Measurements from ENCODE around the gene CCNK. TPM values are rescaled to one million over a fixed set of nuclear protein-coding genes. Genes with fewer than 3 reads are reported as not detected.

Gene CCNK
- total RNA-seq, 1 experiment from 2014 or later: 19.8 TPM

DNA sequence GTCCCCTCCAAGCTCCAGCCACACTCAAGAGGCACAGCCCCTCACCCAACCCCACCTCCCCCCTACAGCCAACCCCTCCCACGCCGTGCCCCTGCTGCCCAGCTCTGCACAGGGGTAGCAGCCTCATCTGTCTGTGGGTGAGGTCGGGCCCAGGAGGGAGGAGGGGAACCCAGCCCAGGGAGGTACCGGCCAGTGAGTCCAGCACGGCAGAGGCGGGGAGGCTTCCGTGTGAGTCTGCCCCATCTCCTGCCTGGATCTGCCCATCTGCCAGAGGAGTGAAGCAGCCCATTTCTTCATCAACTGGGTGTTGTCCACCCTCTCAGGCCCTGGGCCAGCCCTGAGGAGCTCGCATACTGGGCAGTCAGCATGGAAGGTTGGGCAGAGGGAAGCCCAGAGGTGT lies 54.2 kb downstream of the CCNK start:
- no peak for DNase-seq (ENCODE audit: low read depth)

DNA sequence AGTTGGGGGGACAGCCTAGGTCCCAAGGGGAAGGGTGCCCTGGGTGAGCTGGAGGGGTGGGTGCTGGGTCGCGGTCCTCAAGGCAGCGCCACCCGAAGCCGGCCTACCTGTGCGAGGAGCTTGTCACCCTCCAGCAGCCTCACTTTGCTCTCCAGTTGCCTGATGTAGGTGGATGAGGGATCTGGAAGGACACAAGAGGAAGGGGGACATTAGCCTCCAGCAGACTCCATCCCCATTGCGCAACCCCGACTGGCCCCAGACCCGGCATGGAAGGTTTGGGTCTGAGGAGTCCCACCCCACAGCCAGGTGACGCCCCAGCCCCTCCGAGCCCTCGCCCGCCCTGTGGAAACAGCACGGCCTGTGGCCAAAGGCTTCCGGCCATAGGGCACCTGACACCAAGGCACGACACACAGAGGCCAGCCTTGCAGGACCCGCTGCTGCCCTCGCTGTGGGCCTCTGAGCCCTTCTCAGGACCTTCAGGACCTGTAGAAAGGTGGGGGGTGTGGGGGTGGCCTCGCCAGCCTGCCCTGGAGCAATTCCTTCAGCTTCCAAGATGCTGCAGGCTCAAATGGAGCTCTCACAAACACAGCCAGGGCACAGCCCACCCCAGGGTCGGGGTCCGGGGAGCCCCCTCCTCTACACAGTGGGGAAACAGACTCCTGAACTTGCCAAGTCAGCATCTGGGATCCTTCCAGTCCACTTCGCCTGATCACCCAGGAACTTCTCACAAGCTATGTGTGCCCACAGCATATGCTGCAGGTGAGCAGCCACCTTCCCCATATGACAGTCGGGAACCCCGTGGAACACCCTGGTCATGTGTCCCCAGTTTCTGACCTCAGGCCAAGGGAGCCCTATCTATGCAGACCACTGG lies 54.9 kb downstream of the CCNK start:
- no peak for DNase-seq (ENCODE audit: low read depth)

- peak; percentile 51 for DNase-seq (ENCODE audit: low read depth)
These were observed 56.2 kb downstream of the CCNK start for GRCh38 chr14:99537399-99537798.

DNA sequence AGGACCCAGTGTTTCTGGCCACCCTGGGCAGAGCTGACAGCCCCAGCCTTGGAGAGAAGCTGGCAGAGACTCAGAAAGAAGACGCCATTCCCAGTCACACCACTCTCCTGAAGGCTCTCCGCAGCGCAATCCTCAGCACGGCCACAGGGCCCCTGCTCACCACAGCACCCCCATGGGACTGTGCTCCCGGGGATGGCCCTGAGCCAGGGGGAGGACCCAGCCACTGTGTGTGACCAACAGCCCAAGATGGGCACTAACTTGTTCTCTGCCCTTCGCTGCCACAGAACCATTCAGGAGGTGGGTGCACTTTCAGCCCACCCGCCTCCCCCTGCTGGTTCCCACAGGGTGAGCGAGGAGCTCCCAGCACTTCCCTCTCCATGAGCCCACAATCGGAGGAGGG lies 57.1 kb downstream of the CCNK start:
- no peak for DNase-seq (ENCODE audit: low read depth)

DNA sequence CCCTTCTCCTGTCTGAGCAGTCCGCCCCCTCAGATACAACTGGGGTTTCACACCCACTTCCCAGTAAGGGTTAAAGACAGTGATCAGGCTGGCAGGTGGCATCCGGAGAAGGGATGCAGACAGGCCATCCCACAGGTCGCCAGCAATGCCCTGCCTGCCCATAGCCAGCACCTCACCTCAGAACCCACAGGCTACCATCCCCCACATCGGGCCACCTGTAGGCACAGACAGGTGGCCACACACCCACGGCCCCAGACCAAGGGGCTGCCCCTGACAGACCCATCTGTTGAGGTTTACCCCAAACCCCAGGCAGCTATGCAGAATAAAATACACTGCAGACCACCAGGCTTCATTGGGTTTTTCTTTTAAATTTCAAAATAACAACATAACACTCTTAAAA lies 57.5 kb downstream of the CCNK start:
- no peak for DNase-seq (ENCODE audit: low read depth)

- DNase-seq (ENCODE audit: low read depth): no peak
These were observed 58.3 kb downstream of the CCNK start for GRCh38 chr14:99539491-99539890.

GRCh38 chr14:99540196-99541032 lies 59.2 kb downstream of the CCNK start:
- DNase-seq (ENCODE audit: low read depth): no peak

DNA sequence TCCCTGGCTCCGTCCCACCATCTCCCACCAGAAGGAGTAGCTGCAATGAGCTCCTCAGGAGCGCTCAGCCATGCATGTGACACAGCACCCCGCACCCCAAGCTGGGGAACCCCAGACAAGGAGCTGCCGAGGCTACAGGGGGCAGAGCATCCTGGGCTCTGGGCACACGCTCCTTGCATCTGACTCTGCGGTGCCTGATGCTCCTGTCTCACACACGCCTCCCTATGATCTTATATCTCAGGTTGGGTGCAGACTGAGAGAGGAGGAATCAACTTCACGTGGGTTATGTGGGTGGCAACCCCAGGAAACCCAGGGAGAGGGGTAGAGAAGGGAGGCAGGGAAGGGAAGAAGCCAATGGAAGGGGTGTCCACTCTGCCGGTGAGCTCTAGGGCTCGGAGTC lies 60.0 kb downstream of the CCNK start:
- DNase-seq (ENCODE audit: low read depth): no peak

DNA sequence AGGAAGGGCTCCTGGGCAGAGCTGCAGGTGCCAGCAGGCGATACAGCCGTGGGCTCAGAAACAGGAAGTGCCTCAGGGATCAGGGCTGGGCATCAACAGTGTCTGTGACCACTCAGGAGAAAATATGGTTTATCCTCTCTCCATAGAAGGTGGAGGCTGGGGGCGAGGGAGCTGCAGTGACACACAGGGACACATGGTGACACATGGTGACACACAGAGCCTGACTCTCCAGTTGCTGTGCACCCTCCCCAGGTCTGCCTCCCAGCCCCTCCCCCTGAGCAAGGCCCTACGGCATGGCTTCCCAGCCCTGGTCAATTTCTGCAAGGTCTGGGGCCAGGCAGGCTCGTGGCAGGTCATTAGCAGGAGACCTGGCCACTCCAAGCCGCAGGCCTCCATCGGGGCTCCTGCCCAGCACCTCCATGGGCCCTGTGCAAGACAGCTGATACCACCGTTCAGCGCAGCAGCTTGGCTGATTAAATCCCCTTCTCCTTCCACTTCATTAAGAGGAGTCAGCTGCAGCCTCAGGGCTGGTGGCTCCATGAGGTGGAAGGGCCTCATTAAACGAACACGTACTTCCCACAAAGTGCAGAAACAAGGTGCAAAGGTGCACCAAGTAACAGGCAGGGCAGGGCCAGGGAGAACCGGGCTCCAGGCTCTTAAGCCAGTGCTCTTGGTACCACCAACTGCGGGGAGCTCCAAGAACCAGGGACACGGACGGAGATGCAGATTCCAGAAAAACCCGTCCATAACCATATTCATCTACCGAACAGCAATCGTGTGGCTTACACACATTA lies 60.7 kb downstream of the CCNK start:
- no peak for DNase-seq (ENCODE audit: low read depth)

DNA sequence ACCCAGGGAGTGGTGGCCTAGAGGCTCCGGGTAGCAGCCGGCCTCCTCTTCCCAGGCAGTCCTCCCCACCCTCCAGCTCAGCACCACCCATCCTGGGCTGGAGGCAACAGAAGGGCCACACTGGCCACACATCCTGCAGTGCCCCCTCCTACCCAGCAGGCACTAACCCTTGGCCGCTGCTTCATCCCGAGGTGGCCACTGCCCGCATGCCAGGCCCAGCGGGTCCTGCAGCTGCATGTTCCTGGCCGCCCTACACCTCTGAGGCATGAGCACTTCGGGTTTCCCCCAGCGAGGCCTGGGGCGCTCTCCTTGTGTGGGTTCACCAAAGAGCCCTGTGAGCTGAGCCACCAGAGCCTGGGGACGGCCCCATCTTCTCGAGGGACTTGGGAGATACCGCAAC lies 61.4 kb downstream of the CCNK start:
- DNase-seq (ENCODE audit: low read depth): no peak

DNA sequence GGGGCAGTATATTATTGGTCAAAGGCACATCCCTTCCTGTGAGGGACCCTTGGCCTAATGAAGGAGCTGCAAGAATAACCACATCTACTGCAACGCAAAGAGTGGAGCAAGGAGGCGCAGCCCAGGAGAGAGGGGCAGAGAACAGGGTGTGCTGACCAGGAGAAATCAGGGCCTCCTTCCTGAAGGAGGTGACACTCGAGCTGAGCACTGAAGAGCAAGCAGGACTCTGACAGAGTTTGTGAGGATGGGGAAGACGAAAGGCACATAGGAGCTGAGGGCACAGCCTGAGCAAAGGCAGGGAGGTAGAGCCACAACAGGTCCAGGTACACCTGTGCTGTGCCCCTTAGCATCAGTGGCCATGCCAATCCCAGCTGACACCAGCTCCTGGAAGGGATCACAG lies 62.2 kb downstream of the CCNK start:
- no peak for DNase-seq (ENCODE audit: low read depth)

GRCh38 chr14:99543985-99544384 lies 62.8 kb downstream of the CCNK start:
- DNase-seq (ENCODE audit: low read depth): no peak

DNA sequence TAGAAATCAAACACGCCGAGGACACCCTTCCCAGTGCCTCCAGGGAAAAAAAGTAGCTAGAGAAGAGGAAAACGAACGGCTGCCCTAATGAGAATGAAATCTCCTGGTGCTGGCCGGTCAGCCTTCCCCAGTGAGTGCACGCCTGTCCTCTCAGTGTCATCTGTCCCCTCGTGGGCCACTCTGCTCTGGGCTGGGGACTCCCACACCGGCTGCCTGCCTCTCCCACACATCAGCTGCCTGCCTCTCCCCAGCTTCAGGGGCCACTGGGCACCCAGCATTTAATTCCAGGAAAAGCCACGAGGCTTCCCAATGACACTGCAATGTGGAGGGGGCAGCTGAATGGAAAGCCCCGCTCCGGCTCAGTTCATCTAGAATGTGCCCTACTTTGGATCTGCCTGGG lies 63.8 kb downstream of the CCNK start:
- no peak for DNase-seq (ENCODE audit: low read depth)

DNA sequence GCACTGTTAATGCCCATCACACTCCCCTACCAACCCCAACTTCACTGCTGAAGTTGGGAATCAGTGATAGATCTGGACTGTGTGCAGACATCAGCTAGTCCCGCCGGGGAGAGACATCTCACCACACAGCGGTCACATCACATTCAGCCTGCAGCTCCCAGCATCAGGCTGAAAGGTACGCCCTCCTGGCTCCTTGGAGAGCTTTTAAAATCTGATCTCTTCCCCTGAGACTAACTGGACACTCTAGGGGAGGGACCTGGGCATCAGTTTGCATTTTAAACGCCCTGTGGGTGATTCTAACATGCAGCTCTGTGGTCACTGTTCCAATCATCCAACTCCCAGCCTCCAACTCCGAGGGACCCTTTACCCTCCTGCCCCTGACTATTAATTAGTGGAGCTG lies 64.4 kb downstream of the CCNK start:
- no peak for DNase-seq (ENCODE audit: low read depth)

DNA sequence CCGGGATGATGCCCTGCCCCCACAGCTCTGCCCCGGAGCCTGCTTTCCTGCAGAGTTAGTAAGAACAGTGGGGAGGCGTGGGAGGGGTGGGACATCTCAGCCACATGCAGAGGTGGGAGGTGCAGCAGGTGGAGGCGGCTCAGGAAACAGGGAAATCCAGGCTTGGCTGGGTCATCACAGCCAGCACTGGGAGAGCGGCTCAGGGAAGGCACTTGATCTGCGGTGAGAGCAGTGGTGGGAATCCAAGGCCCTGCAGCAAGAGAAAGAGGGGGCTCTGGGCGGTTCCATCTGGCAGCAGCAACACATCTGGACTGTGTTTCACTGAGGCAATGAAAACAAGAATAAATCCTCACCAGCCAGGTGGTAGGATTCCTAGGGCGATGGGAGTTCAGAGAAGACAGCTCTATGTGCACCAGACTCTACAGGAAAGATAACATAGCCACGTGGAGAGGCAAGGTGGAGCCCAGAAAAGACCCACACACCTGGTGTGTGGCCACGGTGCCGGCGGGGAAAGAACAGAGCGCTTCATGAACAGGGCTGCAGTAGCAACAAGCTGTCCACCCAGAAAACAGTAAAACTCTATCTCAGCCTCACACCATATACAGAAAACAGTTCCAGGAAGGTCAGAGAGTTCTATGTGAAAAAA lies 65.1 kb downstream of the CCNK start:
- DNase-seq (ENCODE audit: low read depth): no peak

GRCh38 chr14:99548255-99548654 lies 67.0 kb downstream of the CCNK start:
- no peak for DNase-seq (ENCODE audit: low read depth)

- no peak for DNase-seq (ENCODE audit: low read depth)
These were observed 67.8 kb downstream of the CCNK start for GRCh38 chr14:99548871-99549515.

- no peak for DNase-seq (ENCODE audit: low read depth)
These were observed 68.5 kb downstream of the CCNK start for GRCh38 chr14:99549684-99550083.

DNA sequence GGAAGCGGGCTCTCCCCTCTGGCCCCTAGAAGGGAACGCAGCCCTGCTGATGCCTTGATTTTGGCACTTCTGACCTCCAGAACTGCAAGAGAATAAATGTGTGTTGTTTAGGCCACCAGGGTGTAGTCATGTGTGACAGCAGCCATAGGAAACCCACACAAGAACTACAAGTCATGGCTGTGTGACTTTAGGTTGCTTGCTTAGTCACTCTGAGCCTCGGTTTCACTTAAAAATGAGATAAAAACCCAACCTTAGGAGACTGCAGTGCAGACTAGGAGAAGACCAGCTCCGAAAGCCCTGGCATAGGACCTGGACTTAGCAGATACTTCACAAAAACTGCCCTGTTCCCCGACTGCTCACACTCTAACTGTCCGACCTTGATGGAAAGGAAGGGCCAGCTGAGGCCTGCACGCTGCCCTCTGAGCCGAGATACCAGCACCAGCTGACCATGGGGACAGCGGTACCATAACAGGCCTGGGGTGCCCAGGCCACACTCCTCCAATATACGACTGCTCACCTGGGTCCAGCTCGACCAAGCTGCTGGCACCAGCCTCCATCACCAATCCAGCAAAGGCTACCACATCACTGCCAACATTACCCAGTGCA lies 69.3 kb downstream of the CCNK start:
- no peak for DNase-seq (ENCODE audit: low read depth)
